A549 treated with ZK216348 at 1 μM for 4 hours (cell line): ENCODE results near the gene FOLH1. TPM values are rescaled to one million over a fixed set of nuclear protein-coding genes. Genes with fewer than 3 reads are reported as not detected.

Experiments used
- total RNA-seq: library from RNA; stranded (reverse); fragments of 200-300 nt; extraction: Qiagen RNA extraction; gene quantifications from 5 replicates; pipeline ENCODE4 v1.2.3, GENCODE V29; 2022; ENCODE audit warnings: low read depth

Gene FOLH1
- not detected in 5 replicates for total RNA-seq

DNA sequence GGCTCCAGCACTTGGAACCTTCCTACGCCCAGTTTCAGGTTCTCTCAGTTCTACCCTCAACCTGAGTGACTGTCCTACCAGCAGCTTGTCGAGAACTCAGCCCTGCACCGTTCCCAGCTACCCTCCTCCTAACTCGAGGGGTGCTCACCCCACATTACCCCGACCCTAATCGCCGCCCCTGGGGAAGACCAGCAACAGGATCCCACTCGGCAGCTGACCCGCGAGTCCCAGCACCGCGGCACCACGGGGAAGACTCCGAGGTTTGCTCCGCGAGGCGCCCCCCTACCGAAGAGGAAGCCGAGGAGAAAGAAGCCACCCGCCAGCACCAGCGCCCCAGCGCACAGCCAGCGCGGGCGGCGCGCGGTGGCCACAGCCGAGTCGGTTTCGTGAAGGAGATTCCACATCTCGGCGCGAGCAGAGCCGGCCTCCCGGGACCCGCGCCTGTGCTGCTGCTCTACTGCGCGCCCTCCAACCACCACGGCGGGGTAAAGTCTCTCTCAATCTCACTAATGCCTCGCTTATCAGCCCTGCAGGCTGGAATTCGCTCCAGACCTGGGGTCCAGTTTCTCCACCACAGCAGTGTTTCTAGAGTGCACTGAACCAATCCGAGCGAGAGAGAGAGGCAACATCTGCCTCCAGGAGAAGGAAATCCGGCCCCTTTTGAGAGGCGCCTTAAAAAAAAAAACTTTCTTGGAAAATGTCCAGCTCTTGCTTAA is at the start of gene FOLH1:
Gene FOLH1 (minus strand): TSS at position 597 of the 716 bp plus-strand sequence. CDS start 193 bp downstream, at position 404.

Other genes starting within 250 kb of the FOLH1 start
- not detected in 5 replicates for gene TRIM51G, start 224.7 kb downstream of the FOLH1 start, total RNA-seq
- gene TRIM49B, start 179.8 kb downstream of the FOLH1 start, total RNA-seq: not detected in 5 replicates
- not detected in 5 replicates for gene TRIM64C, start 149.5 kb downstream of the FOLH1 start, total RNA-seq